Body of pancreas (tissue), 4 donors: Measurements from ENCODE around the gene NSFL1C. TPM values are rescaled to one million over a fixed set of nuclear protein-coding genes. Genes with fewer than 3 reads are reported as not detected.

ENCODE experiments used
- ATAC-seq: fragments of 150-250 bp; one replicate; pipeline ENCODE4 v1.9.1; 2016
- DNase-seq, 4 donors: peaks; one replicate each; pipeline ENCODE4 v3.0.0-alpha.2; 2019
- H3K27ac ChIP-seq, 4 donors: fragments of 200-600 bp; sonication (generic); 1 replicate in 3 of 4; 2 replicates in 1 of 4; pipeline versions ENCODE4 v1.5.1 to v1.6.1; 2016 to 2019; ENCODE audit warnings: mild to moderate bottlenecking in 1 of 4, mixed read lengths in 1 of 4, moderate library complexity in 1 of 4
- H3K27me3 ChIP-seq, 2 donors: fragments of 200-600 bp; sonication (generic); one replicate each; pipeline ENCODE4 v1.6.0; 2016; ENCODE audit warnings: mild to moderate bottlenecking in 1 of 2
- H3K36me3 ChIP-seq, 2 donors: fragments of 200-600 bp; sonication (generic); replicated peaks in 1 of 2; 2 replicates each; pipeline ENCODE4 v1.5.1; 2016; ENCODE audit warnings: low read depth in 2 of 2; ENCODE audit not compliant: insufficient read depth in 1 of 2
- H3K4me1 ChIP-seq: fragments of 200-600 bp; sonication (generic); one replicate; pipeline ENCODE4 v1.6.0; 2016
- H3K4me3 ChIP-seq, 2 donors: fragments of 200-600 bp; sonication (generic); 1 replicate in 1 of 2; 2 replicates in 1 of 2; pipeline ENCODE4 v1.5.1; 2016 to 2019
- H3K9me3 ChIP-seq, 3 donors: fragments of 200-600 bp; sonication (generic); 1 replicate in 2 of 3; 2 replicates in 1 of 3; pipeline ENCODE4 v1.5.1; 2016
- CTCF ChIP-seq, 7 experiments: fragments of 450-650 bp in 4 of 7; fragments of 200-600 bp in 3 of 7; sonication (generic) in 3 of 7; IDR thresholded peaks; one replicate each; pipeline ENCODE4 v1.5.1; 2016 to 2019; ENCODE audit warnings: antibody characterized with exemption in 7 of 7
- POLR2A ChIP-seq, 3 donors: fragments of 450-650 bp; IDR thresholded peaks; one replicate each; pipeline ENCODE4 v1.6.1; 2016; ENCODE audit warnings: antibody characterized with exemption in 3 of 3, mild to moderate bottlenecking in 2 of 3
- WGBS, 2 donors: methylation state at CpG; one replicate each; pipeline ENCODE4 v1.1.5; 2017; 5-methylcytosine and 5-hydroxymethylcytosine counted together
- intact Hi-C: fragments of 100-400 bp; cut with DNase I; formaldehyde crosslinking; loops from one replicate; pipeline ENCODE4 v1.15.1; 2023
- total RNA-seq, 2 donors: library from RNA; depleted of rRNA; stranded (reverse); fragments of >200 nt; gene quantifications; one replicate each; pipeline ENCODE4 v1.1.0, GENCODE V29; 2016

NSFL1C gene
- total RNA-seq, 2 donors from 2014 or later, result 23.1 to 33.7 TPM

- TF ChIP-seq POLR2A (IDR thresholded peaks at IDR 0.05), result no peak
- peak in 2 of 7 experiments; percentile 24 to 28 for TF ChIP-seq CTCF (IDR thresholded peaks at IDR 0.05)
- Histone ChIP-seq H3K27ac (no peak overlapping the region), H3K4me3 (no peak overlapping the region), H3K9me3 (no peaks in the 10 kb centered on the region), H3K36me3 (peaks cover 0 to 17% of the 10 kb centered on the region in 2 donors), H3K4me1 (no peaks in the 10 kb centered on the region), H3K27me3 (no peaks in the 10 kb centered on the region)
- ATAC-seq, result no peak
- 73 to 81% methylated on average over 6 of the region's 6 CpGs for WGBS, 2 donors
- peak in 1 of 4 donors; percentile 16 for DNase-seq
- intact Hi-C loops, result no loop called here
These were observed 26.6 kb downstream of the NSFL1C start for GRCh38 chr20:1440024-1440423.

GRCh38 chr20:1438361-1438760 lies 28.3 kb downstream of the NSFL1C start:
- TF ChIP-seq CTCF (IDR thresholded peaks at IDR 0.05) (no peak), POLR2A (IDR thresholded peaks at IDR 0.05) (no peak)
- H3K36me3 ChIP-seq, result peaks cover 0 to 3% of the 10 kb centered on the region in 2 donors
- ATAC-seq, result no peak
- no peaks in the 10 kb centered on the region for H3K4me1 ChIP-seq
- no peak for DNase-seq
- no peaks in the 10 kb centered on the region for H3K9me3 ChIP-seq
- no peak overlapping the region for H3K4me3 ChIP-seq
- WGBS, 2 donors, result 43 to 93% methylated on average over 1 of the region's 1 CpG
- H3K27ac ChIP-seq, result no peak overlapping the region
- no peaks in the 10 kb centered on the region for H3K27me3 ChIP-seq
- intact Hi-C loops, result loop anchor here (5.0 kb wide), 1 partner anchor 126 kb away; no protein-coding TSS in a partner anchor

- H3K27me3 ChIP-seq, result no peaks in the 10 kb centered on the region
- no peak for TF ChIP-seq POLR2A (IDR thresholded peaks at IDR 0.05)
- TF ChIP-seq CTCF (IDR thresholded peaks at IDR 0.05), result peak; percentile 61 to 89 (median 79)
- no peaks in the 10 kb centered on the region for H3K9me3 ChIP-seq
- H3K4me3 ChIP-seq, result no peak overlapping the region
- DNase-seq, result peak; percentile 67 to 73 (median 69)
- no peaks in the 10 kb centered on the region for H3K4me1 ChIP-seq
- intact Hi-C loops, result loop anchor here (5.0 kb wide), 1 partner anchor 125 kb away; no protein-coding TSS in a partner anchor
- peaks cover 0 to 2% of the 10 kb centered on the region in 2 donors for H3K36me3 ChIP-seq
- peak; percentile 68 for ATAC-seq
- H3K27ac ChIP-seq, result no peak overlapping the region
- 25 to 30% methylated on average over 5 of the region's 5 CpGs for WGBS, 2 donors
These were observed 29.3 kb downstream of the NSFL1C start for GRCh38 chr20:1437235-1437904.

GRCh38 chr20:1436263-1436662 lies 30.4 kb downstream of the NSFL1C start:
- TF ChIP-seq POLR2A (IDR thresholded peaks at IDR 0.05), result no peak
- no peak for TF ChIP-seq CTCF (IDR thresholded peaks at IDR 0.05)
- no peak overlapping the region for H3K27ac ChIP-seq
- no peak overlapping the region for H3K4me3 ChIP-seq
- intact Hi-C loops, result loop anchor here (5.0 kb wide), 1 partner anchor 124 kb away; no protein-coding TSS in a partner anchor
- ATAC-seq, result no peak
- no peaks in the 10 kb centered on the region for H3K9me3 ChIP-seq
- H3K36me3 ChIP-seq, result no peaks in the 10 kb centered on the region
- 79 to 82% methylated on average over 8 of the region's 8 CpGs for WGBS, 2 donors
- H3K4me1 ChIP-seq, result no peaks in the 10 kb centered on the region
- DNase-seq, result no peak
- no peaks in the 10 kb centered on the region for H3K27me3 ChIP-seq

GRCh38 chr20:1435337-1435699 lies 31.3 kb downstream of the NSFL1C start:
- intact Hi-C loops, result loop anchor here (5.0 kb wide), 1 partner anchor 123 kb away; no protein-coding TSS in a partner anchor
- ATAC-seq (no peak), DNase-seq (no peak)
- no peaks in the 10 kb centered on the region for H3K27me3 ChIP-seq
- H3K36me3 ChIP-seq, result no peaks in the 10 kb centered on the region
- H3K4me3 ChIP-seq, result no peak overlapping the region
- H3K9me3 ChIP-seq, result no peaks in the 10 kb centered on the region
- TF ChIP-seq CTCF (IDR thresholded peaks at IDR 0.05) (no peak), POLR2A (IDR thresholded peaks at IDR 0.05) (no peak)
- H3K4me1 ChIP-seq, result no peaks in the 10 kb centered on the region
- H3K27ac ChIP-seq, result no peak overlapping the region
